GM12892 (cell line): ENCODE measurements around the gene MYH6.

Source experiments
- POLR2A ChIP-seq: IDR thresholded peaks from 2 replicates; pipeline ENCODE4 v1.6.1; 2011; ENCODE audit warnings: low read depth, low read length, control low read depth
- POLR2AphosphoS5 ChIP-seq: IDR thresholded peaks from 2 replicates; pipeline ENCODE4 v1.6.1; 2011; ENCODE audit warnings: low read depth, low read length, control low read depth
- TAF1 ChIP-seq: IDR thresholded peaks from 2 replicates; pipeline ENCODE4 v1.6.1; 2011; ENCODE audit warnings: low read depth, mild to moderate bottlenecking, control low read depth, low read length, borderline replicate concordance

DNA sequence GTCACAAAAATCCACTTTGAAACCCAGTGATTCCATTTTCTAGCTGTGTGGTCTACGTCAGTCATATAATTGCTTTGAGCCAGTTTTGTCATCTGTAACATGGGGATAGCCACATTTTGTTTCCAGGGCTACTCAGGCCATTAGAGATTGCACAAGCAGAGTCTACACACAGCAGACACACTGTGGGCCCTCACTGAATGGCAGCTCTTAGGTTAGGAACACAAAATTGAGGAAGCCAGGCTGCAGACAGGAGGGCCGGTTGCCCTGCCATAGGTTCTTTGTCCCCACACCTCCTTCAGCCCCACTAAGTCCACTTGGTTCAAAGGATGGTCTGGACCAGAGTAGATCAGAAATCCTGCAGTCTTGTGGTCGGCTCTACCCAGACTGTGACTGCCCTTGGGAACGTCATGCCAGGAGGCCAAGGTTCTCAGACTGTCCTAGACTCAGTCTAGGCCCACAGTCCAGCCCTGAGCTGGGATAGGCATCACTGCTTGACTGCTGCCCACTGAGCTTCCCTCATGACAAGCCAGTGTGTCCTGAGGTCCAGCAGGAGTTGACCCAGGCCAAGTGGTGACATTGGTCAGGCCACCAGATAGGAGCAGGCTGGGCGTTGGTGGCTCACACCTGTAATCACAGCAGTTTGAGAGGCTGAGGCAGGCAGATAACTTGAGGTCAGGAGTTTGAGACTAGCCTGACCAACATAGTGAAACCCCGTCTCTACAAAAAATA lies 31.2 kb upstream of the MYH6 start:
- TF ChIP-seq TAF1: no peak
- no peak for TF ChIP-seq POLR2AphosphoS5
- no peak for TF ChIP-seq POLR2A
